MM.1S (cell line): ENCODE measurements around the gene AGPAT1.

ENCODE experiments used
- DNase-seq: peaks from one replicate; pipeline ENCODE4 v3.0.0-alpha.2; 2015
- H2AFZ ChIP-seq: fragments of 300-600 bp; sonication (generic); 2 replicates; pipeline ENCODE4 v1.6.0; 2016; ENCODE audit warnings: antibody characterized with exemption, low read length
- H3F3A ChIP-seq: fragments of 300-600 bp; sonication (generic); 2 replicates; pipeline ENCODE4 v1.6.1; 2016; ENCODE audit warnings: mild to moderate bottlenecking, antibody characterized with exemption, low read length, moderate library complexity, mixed read lengths; ENCODE audit not compliant: insufficient read depth
- H3K27ac ChIP-seq: fragments of 300-600 bp; sonication (generic); 2 replicates; pipeline ENCODE4 v1.5.1; 2016; ENCODE audit warnings: mild to moderate bottlenecking, low read length
- H3K27me3 ChIP-seq: fragments of 300-600 bp; sonication (generic); replicated peaks from 2 replicates; pipeline ENCODE4 v1.6.0; 2016; ENCODE audit warnings: low read length; ENCODE audit not compliant: insufficient read depth
- H3K36me3 ChIP-seq: fragments of 300-600 bp; sonication (generic); replicated peaks from 2 replicates; pipeline ENCODE4 v1.6.1; 2016; ENCODE audit warnings: mild to moderate bottlenecking, low read length, mixed read lengths; ENCODE audit not compliant: insufficient read depth
- H3K4me1 ChIP-seq: fragments of 300-600 bp; sonication (generic); 2 replicates; pipeline ENCODE4 v1.6.1; 2016; ENCODE audit warnings: low read length, mixed read lengths
- H3K4me2 ChIP-seq: fragments of 300-600 bp; sonication (generic); 2 replicates; pipeline ENCODE4 v1.6.0; 2016; ENCODE audit warnings: low read depth, low read length
- H3K4me3 ChIP-seq: fragments of 300-600 bp; sonication (generic); 2 replicates; pipeline ENCODE4 v1.5.1; 2016; ENCODE audit warnings: low read length, mixed read lengths
- H3K79me2 ChIP-seq: fragments of 300-600 bp; sonication (generic); 2 replicates; pipeline ENCODE4 v1.6.1; 2016; ENCODE audit warnings: mixed run types, low read length, mixed read lengths
- H3K9ac ChIP-seq: fragments of 300-600 bp; sonication (generic); 2 replicates; pipeline ENCODE4 v1.6.1; 2016; ENCODE audit warnings: low read length, mixed read lengths
- H3K9me2 ChIP-seq: fragments of 300-600 bp; sonication (generic); replicated peaks from 2 replicates; pipeline ENCODE4 v1.6.1; 2016; ENCODE audit warnings: mild to moderate bottlenecking, low read length, mixed read lengths; ENCODE audit not compliant: insufficient read depth
- H3K9me3 ChIP-seq: fragments of 300-600 bp; sonication (generic); replicated peaks from 2 replicates; pipeline ENCODE4 v1.6.1; 2016; ENCODE audit warnings: mild to moderate bottlenecking, low read length, mixed read lengths; ENCODE audit not compliant: insufficient read depth
- H4K20me1 ChIP-seq: fragments of 300-600 bp; sonication (generic); 2 replicates; pipeline ENCODE4 v1.6.1; 2016; ENCODE audit warnings: mild to moderate bottlenecking, low read length, moderate library complexity, mixed read lengths; ENCODE audit not compliant: insufficient read depth
- CTCF ChIP-seq: fragments of 300-600 bp; sonication (generic); IDR thresholded peaks from 2 replicates; pipeline ENCODE4 v1.5.1; 2016; ENCODE audit warnings: antibody characterized with exemption, low read length, mixed read lengths
- EZH2 ChIP-seq: fragments of 300-600 bp; sonication (generic); optimal IDR thresholded peaks from 2 replicates; pipeline ENCODE3; 2017; ENCODE audit warnings: low read depth, mild to moderate bottlenecking, antibody characterized with exemption, low read length, mixed read lengths
- EZH2phosphoT487 ChIP-seq: fragments of 300-600 bp; sonication (generic); IDR thresholded peaks from 2 replicates; pipeline ENCODE4 v1.6.1; 2018; ENCODE audit warnings: antibody characterized with exemption, low read length

The AGPAT1 gene

DNA sequence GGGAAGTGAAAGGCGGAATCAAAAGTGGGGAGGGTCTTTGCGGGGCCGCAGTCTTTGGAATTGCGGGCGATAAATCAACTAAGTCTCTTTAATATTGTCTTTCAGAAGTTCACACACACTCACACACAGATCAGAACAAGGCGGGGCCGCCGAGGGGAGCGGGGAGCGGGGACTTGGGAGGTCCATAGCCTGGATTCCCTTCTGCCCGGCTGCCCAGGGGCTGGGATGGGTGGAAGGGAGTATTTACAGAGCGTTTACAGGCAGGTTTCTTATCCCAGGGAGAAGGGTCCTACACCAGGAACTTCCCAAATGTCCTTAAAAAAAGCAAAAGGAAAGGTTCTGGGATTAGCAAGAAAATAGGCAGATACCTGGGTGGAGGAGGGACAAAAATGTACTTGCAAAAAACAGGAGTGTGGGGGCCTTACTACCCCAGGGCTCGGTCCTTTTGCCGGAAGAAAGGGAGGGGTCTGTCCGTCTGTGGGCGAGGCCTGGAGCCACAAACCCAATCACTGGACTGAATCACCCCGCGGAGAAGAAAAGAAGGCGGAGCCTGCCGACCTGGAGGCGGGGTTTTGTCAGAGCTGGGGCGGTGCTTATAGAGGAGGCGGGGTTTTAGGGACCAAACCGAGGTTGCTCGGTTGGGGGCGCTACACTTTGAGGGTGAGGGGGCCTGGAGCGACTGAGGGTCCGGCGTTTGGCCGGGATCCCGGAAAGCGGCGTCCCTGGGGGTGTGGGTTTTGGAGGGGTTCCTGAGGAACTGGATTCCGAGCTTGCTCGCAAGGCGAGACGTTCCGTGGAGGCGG is 27.4 kb downstream of the AGPAT1 start:
- H4K20me1 ChIP-seq: no peaks in the 10 kb centered on the region
- H3K4me1 ChIP-seq: no peaks in the 10 kb centered on the region
- no peak overlapping the region for H3K9ac ChIP-seq
- no peak overlapping the region for H2AFZ ChIP-seq
- no peak overlapping the region for H3K27ac ChIP-seq
- no peaks in the 10 kb centered on the region for H3K9me2 ChIP-seq
- peaks cover 91% of the 10 kb centered on the region for H3K27me3 ChIP-seq
- no peaks in the 10 kb centered on the region for H3K36me3 ChIP-seq
- H3K9me3 ChIP-seq: no peaks in the 10 kb centered on the region
- H3F3A ChIP-seq: no peaks in the 10 kb centered on the region
- TF ChIP-seq CTCF: no peak
- TF ChIP-seq EZH2: peak; percentile 24
- H3K4me2 ChIP-seq: no peak overlapping the region
- H3K79me2 ChIP-seq: no peaks in the 10 kb centered on the region
- DNase-seq: no peak
- no peak overlapping the region for H3K4me3 ChIP-seq

GRCh38 chr6:32147401-32148132 is 28.3 kb downstream of the AGPAT1 start:
- no peaks in the 10 kb centered on the region for H3K79me2 ChIP-seq
- no peak for TF ChIP-seq EZH2
- TF ChIP-seq CTCF: no peak
- no peak overlapping the region for H3K4me2 ChIP-seq
- no peaks in the 10 kb centered on the region for H3K36me3 ChIP-seq
- no peaks in the 10 kb centered on the region for H3F3A ChIP-seq
- peaks cover 83% of the 10 kb centered on the region for H3K27me3 ChIP-seq
- no peak overlapping the region for H3K4me3 ChIP-seq
- no peak overlapping the region for H3K27ac ChIP-seq
- H3K9me3 ChIP-seq: no peaks in the 10 kb centered on the region
- DNase-seq: no peak
- no peaks in the 10 kb centered on the region for H4K20me1 ChIP-seq
- no peaks in the 10 kb centered on the region for H3K9me2 ChIP-seq
- H3K4me1 ChIP-seq: no peaks in the 10 kb centered on the region
- H2AFZ ChIP-seq: no peak overlapping the region
- no peak overlapping the region for H3K9ac ChIP-seq

GRCh38 chr6:32146687-32147086 is 29.2 kb downstream of the AGPAT1 start:
- Histone ChIP-seq H3K36me3 (no peaks in the 10 kb centered on the region), H3K4me2 (no peak overlapping the region), H3K4me3 (no peak overlapping the region), H3K27me3 (peaks cover 76% of the 10 kb centered on the region), H2AFZ (no peak overlapping the region), H3K27ac (no peak overlapping the region), H3K4me1 (no peaks in the 10 kb centered on the region), H3K9me3 (no peaks in the 10 kb centered on the region), H4K20me1 (no peaks in the 10 kb centered on the region), H3F3A (no peaks in the 10 kb centered on the region), H3K9me2 (no peaks in the 10 kb centered on the region), H3K79me2 (no peaks in the 10 kb centered on the region), H3K9ac (no peak overlapping the region)
- DNase-seq: no peak
- TF ChIP-seq CTCF: no peak
- no peak for TF ChIP-seq EZH2phosphoT487
- no peak for TF ChIP-seq EZH2
